Stimulated activated effector memory CD8-positive, alpha-beta T cell treated with anti-CD3 and anti-CD28 coated beads, Interleukin-12 subunit alpha, Interleukin-12 subunit beta, amount 100 ng/mL, for 72 hours (primary cell): ENCODE measurements around the gene TEX264.

ENCODE experiments used
- ATAC-seq: fragments of 150-1000 bp; cut with Tn5 transposase; 2 replicates; pipeline ENCODE4 v1.10.0; 2021
- DNase-seq, 2 donors: peaks; one replicate each; pipeline ENCODE4 v3.0.0; 2021 to 2022; ENCODE audit warnings: low spot score in 2 of 2
- H3K27ac Mint-ChIP-seq: one replicate; pipeline ENCODE4 v1.8.0; 2022; ENCODE audit warnings: mild to moderate bottlenecking, mixed read lengths
- H3K36me3 Mint-ChIP-seq: one replicate; pipeline ENCODE4 v1.8.0; 2022; ENCODE audit warnings: mild to moderate bottlenecking, mixed read lengths
- H3K4me1 Mint-ChIP-seq: one replicate; pipeline ENCODE4 v1.8.0; 2022; ENCODE audit warnings: mixed read lengths
- H3K4me3 Mint-ChIP-seq: one replicate; pipeline ENCODE4 v1.8.0; 2022; ENCODE audit warnings: mild to moderate bottlenecking, mixed read lengths
- H3K9me3 Mint-ChIP-seq: one replicate; pipeline ENCODE4 v1.8.0; 2022; ENCODE audit warnings: mixed read lengths

The TEX264 gene

GRCh38 chr3:51669241-51670052 is 1.6 kb upstream of the TEX264 start:
- Mint-ChIP-seq H3K36me3 (peaks cover 41% of the 10 kb centered on the region), H3K4me1 (peaks cover 51% of the 10 kb centered on the region), H3K4me3 (peak overlapping the region; percentile 91), H3K9me3 (no peaks in the 10 kb centered on the region), H3K27ac (peak overlapping the region; percentile 82)
- peak; percentile 72 to 90 for DNase-seq
- peak; percentile 44 for ATAC-seq

GRCh38 chr3:51670053-51670822 is 814 bp upstream of the TEX264 start:
- peak overlapping the region; percentile 88 for H3K27ac Mint-ChIP-seq

GRCh38 chr3:51671734-51672475 is 853 bp downstream of the TEX264 start:
- H3K9me3 Mint-ChIP-seq = no peaks in the 10 kb centered on the region
- peaks cover 71% of the 10 kb centered on the region for H3K4me1 Mint-ChIP-seq
- peak; percentile 35 for ATAC-seq
- H3K27ac Mint-ChIP-seq = peak overlapping the region; percentile 88
- H3K4me3 Mint-ChIP-seq = peak overlapping the region; percentile 91
- H3K36me3 Mint-ChIP-seq = peaks cover 44% of the 10 kb centered on the region
- DNase-seq = peak; percentile 38 to 82

More at GRCh38 chr3:51670053-51670822, 814 bp upstream of the TEX264 start:
- peak overlapping the region; percentile 91 for H3K4me3 Mint-ChIP-seq
- H3K4me1 Mint-ChIP-seq = peaks cover 59% of the 10 kb centered on the region
- H3K9me3 Mint-ChIP-seq = no peaks in the 10 kb centered on the region
- H3K36me3 Mint-ChIP-seq = peaks cover 37% of the 10 kb centered on the region
- ATAC-seq (no peak), DNase-seq (no peak)

DNA sequence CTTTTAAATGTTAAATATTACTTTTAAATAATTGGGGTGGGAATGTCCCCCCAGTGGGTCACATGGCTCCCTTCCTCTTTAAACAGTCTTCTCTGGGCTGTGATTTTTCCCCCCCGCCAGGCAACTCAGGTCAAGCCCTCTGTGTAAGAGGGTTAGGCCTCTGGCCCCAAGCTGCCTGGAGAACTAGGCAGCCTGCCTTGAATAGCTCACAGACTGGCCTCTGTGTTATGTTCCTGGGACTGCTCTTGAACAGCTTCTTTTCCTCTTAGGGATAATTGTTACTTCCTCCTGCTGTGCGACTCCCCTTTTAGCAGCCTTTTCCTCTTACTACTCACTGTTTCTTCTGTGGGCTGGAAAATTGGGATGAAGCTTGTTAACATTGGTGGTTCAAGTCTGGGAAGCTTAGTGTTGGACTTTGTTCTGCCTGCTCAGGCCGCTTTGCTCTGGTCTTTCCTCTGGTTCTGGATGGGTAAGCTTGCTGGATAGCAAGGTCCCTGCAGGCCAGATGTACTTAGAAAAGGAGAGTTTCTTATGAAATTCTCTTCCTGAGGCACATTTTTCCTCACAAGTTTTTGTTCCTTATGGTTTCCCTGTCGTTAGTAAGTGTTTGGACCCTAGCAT is 2.2 kb downstream of the TEX264 start:
- Mint-ChIP-seq H3K36me3 (peaks cover 37% of the 10 kb centered on the region), H3K4me1 (peaks cover 81% of the 10 kb centered on the region), H3K4me3 (peak overlapping the region; percentile 91), H3K9me3 (no peaks in the 10 kb centered on the region), H3K27ac (peak overlapping the region; percentile 93)
- no peak for ATAC-seq
- DNase-seq = no peak

DNA sequence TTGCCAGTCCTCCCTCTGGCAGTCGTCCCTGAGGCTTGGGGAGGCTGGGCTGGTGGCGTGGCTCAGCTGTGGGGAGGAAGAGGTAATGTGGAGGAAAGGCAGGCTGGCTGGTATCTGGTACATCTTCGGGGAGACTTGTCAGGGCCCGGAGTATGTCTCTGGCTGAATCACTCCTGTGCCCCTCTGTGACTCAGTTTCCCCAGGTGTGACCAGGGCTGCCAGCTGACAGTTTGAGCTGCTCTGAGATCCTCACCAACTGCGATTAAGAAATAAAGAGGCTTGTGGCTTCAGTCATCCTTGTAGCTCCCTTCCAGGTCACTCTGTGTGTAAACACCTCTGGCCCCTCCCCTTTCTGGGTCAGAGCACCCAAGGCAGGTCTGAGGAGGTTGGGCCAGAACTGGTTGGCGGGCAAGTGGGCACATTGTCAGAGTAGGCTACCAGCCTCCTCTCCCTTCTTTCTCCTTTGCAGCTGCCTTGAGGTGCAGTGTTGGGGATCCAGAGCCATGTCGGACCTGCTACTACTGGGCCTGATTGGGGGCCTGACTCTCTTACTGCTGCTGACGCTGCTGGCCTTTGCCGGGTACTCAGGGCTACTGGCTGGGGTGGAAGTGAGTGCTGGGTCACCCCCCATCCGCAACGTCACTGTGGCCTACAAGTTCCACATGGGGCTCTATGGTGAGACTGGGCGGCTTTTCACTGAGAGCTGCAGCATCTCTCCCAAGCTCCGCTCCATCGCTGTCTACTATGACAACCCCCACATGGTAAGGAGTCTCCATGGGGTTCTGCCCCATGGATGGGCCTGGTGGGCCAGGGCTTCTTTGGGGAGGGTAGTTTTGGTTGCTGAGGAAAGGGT is 3.0 kb downstream of the TEX264 start:
- DNase-seq = no peak

GRCh38 chr3:51675201-51675611 is 4.2 kb downstream of the TEX264 start:
- peak; percentile 70 for ATAC-seq

More for the DNA sequence above, 3.0 kb downstream of the TEX264 start:
- peaks cover 81% of the 10 kb centered on the region for H3K4me1 Mint-ChIP-seq
- peak overlapping the region; percentile 91 for H3K4me3 Mint-ChIP-seq
- no peak for ATAC-seq
- H3K9me3 Mint-ChIP-seq = no peaks in the 10 kb centered on the region
- peaks cover 30% of the 10 kb centered on the region for H3K36me3 Mint-ChIP-seq
- peak overlapping the region; percentile 93 for H3K27ac Mint-ChIP-seq

DNA sequence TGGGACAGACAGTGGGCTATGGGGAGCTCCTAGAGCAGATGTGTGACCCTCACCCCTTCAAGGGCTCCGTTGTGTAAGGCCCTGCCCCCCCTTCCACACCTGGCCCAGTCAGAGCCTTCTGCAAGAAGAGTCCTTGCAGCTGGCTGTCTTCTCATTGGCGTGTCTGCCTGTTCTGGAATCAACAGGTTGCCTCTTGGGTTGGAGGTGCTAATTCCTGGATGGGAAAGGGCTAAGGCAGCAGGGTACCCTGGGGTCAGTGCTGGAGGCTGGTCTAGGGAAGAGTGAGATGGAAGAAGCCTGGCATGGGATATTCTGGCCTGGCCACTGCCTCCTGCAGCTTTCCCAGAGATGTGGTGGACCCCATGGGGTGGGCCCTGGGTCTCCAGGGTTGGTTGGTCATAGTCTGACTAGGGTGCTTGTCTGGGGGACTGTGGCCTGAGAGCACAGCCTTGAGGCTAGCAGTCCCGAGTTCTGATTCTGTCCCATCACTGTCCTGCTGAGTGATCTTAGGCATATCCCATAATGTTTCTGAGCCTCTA is 5.1 kb downstream of the TEX264 start:
- Mint-ChIP-seq H3K4me1 (peaks cover 84% of the 10 kb centered on the region), H3K9me3 (no peaks in the 10 kb centered on the region), H3K27ac (peak overlapping the region; percentile 93), H3K4me3 (peak overlapping the region; percentile 91), H3K36me3 (peaks cover 20% of the 10 kb centered on the region)
- DNase-seq (no peak), ATAC-seq (no peak)

More at GRCh38 chr3:51675201-51675611, 4.2 kb downstream of the TEX264 start:
- H3K4me3 Mint-ChIP-seq = peak overlapping the region; percentile 91
- peaks cover 21% of the 10 kb centered on the region for H3K36me3 Mint-ChIP-seq
- H3K27ac Mint-ChIP-seq = peak overlapping the region; percentile 93
- no peaks in the 10 kb centered on the region for H3K9me3 Mint-ChIP-seq
- no peak for DNase-seq
- H3K4me1 Mint-ChIP-seq = peaks cover 80% of the 10 kb centered on the region

- Mint-ChIP-seq H3K27ac (peak overlapping the region; percentile 93), H3K4me3 (peak overlapping the region; percentile 14), H3K36me3 (peaks cover 26% of the 10 kb centered on the region), H3K9me3 (no peaks in the 10 kb centered on the region), H3K4me1 (peaks cover 91% of the 10 kb centered on the region)
- no peak for ATAC-seq
- no peak for DNase-seq
Observed at GRCh38 chr3:51677358-51677757, 6.3 kb downstream of the TEX264 start.

GRCh38 chr3:51678186-51678585 is 7.1 kb downstream of the TEX264 start:
- DNase-seq = no peak
- Mint-ChIP-seq H3K4me3 (peak overlapping the region; percentile 42), H3K9me3 (no peaks in the 10 kb centered on the region), H3K27ac (peak overlapping the region; percentile 93), H3K36me3 (peaks cover 25% of the 10 kb centered on the region), H3K4me1 (peaks cover 91% of the 10 kb centered on the region)
- ATAC-seq = no peak

- Mint-ChIP-seq H3K36me3 (peaks cover 25% of the 10 kb centered on the region), H3K9me3 (no peaks in the 10 kb centered on the region), H3K4me1 (peaks cover 91% of the 10 kb centered on the region), H3K4me3 (peak overlapping the region; percentile 42), H3K27ac (peak overlapping the region; percentile 93)
- no peak for ATAC-seq
- no peak for DNase-seq
Observed at GRCh38 chr3:51678641-51679040, 7.6 kb downstream of the TEX264 start.

DNA sequence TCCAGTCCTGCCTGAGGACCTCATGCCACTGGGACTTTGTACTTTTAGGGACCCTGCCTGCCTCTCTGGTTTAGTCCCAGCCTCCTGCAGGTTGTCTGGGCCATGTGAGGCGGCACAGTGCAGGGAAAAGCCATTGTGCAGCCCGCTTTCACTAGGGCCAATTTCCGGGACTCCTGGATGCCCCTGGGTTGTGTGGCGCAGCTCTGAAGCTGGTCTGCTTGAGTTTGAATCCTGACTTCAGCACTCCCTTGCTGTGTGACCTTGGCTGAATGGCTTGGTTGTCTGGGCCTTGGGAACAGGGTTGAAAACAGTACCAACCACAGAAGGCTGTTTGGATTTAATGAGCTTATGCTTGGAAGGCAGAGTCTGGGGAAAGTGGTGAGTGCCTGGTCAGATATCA is 8.3 kb downstream of the TEX264 start:
- no peak overlapping the region for H3K4me3 Mint-ChIP-seq
- H3K27ac Mint-ChIP-seq = peak overlapping the region; percentile 93
- H3K9me3 Mint-ChIP-seq = no peaks in the 10 kb centered on the region
- H3K36me3 Mint-ChIP-seq = peaks cover 31% of the 10 kb centered on the region
- H3K4me1 Mint-ChIP-seq = peaks cover 90% of the 10 kb centered on the region
- DNase-seq (no peak), ATAC-seq (no peak)

- no peak overlapping the region for H3K4me3 Mint-ChIP-seq
- no peaks in the 10 kb centered on the region for H3K9me3 Mint-ChIP-seq
- peak overlapping the region; percentile 93 for H3K27ac Mint-ChIP-seq
- peaks cover 36% of the 10 kb centered on the region for H3K36me3 Mint-ChIP-seq
- ATAC-seq (no peak), DNase-seq (no peak)
- H3K4me1 Mint-ChIP-seq = peaks cover 90% of the 10 kb centered on the region
Observed at GRCh38 chr3:51679777-51680176, 8.7 kb downstream of the TEX264 start.

DNA sequence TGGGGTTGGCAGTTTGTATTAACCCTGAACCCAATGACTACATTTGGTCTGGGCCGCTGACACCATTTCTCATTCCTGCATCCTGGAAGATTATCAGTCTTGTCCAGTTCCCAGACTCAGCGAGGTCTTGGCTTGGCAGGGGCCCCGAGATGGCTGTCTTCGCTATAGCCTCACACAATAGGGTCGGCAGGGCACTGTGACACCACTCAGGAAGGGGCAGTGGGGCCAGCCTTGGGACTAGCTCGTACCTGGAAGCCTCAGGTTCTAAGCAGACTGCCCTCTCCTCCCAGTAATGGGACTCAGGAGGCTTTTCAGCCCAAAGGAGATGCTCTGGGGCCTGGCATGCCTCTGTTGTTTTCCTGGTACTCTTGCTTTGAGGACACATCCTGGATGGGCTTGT is 9.1 kb downstream of the TEX264 start:
- DNase-seq (no peak), ATAC-seq (no peak)
- Mint-ChIP-seq H3K27ac (peak overlapping the region; percentile 93), H3K4me1 (peaks cover 90% of the 10 kb centered on the region), H3K9me3 (no peaks in the 10 kb centered on the region), H3K36me3 (peaks cover 37% of the 10 kb centered on the region), H3K4me3 (no peak overlapping the region)
